Ovary (tissue), 9 donors: ENCODE data around the gene FAM72A. TPM values are rescaled to one million over a fixed set of nuclear protein-coding genes. Genes with fewer than 3 reads are reported as not detected.

Experiments used
- DNase-seq, 5 donors: peaks; one replicate each; pipeline ENCODE4 v3.0.0-alpha.2; 2019 to 2020
- H3K27ac ChIP-seq, 2 donors: fragments of 200-600 bp; one replicate each; pipeline versions ENCODE4 v1.5.1 to v1.8.0; 2019 to 2022
- H3K27me3 ChIP-seq: fragments of 200-600 bp; one replicate; pipeline ENCODE4 v1.8.0; 2022
- H3K36me3 ChIP-seq: fragments of 200-600 bp; sonication (generic); one replicate; pipeline ENCODE4 v1.5.1; 2019
- H3K4me1 ChIP-seq: one replicate; pipeline ENCODE4 v1.8.1; 2013; ENCODE audit warnings: mild to moderate bottlenecking, moderate library complexity; ENCODE audit not compliant: insufficient read depth
- H3K4me3 ChIP-seq: fragments of 200-600 bp; sonication (generic); one replicate; pipeline ENCODE4 v1.5.1; 2017
- H3K9me3 ChIP-seq, 2 donors: fragments of 200-600 bp in 1 of 2; sonication (generic) in 1 of 2; one replicate each; pipeline versions ENCODE4 v1.5.1 to v1.8.1; 2013 to 2019; ENCODE audit warnings: mild to moderate bottlenecking in 1 of 2, moderate library complexity in 1 of 2
- EP300 ChIP-seq: sonication (generic); formaldehyde crosslinking; IDR thresholded peaks from one replicate; pipeline ENCODE4 v1.6.1; 2017; ENCODE audit warnings: antibody characterized with exemption
- POLR2A ChIP-seq: fragments of 450-650 bp; IDR thresholded peaks from one replicate; pipeline ENCODE4 v1.6.1; 2017; ENCODE audit warnings: antibody characterized with exemption, mild to moderate bottlenecking, moderate library complexity
- WGBS, 3 donors: extraction: QIAGEN DNeasy Blood & Tissue Kit in 1 of 3; methylation state at CpG; one replicate each; pipeline versions ENCODE4 v1.1.5 to v1.1.7; 2013 to 2017; 5-methylcytosine and 5-hydroxymethylcytosine counted together
- intact Hi-C, 4 donors: fragments of 100-400 bp; cut with DNase I; formaldehyde crosslinking; loops; one replicate each; pipeline versions ENCODE4 v1.11.0 to v1.15.1; 2022 to 2023
- polyA plus RNA-seq, 2 donors: library from polyadenylated mRNA; stranded (reverse); fragments of 200-250 nt in 1 of 2; fragments of 350-450 nt in 1 of 2; fragmentation: Illumina TruSeq in 1 of 2; extraction: RNeasy Lipid Tissue Mini Kit (QIAGEN cat#74804) in 1 of 2; gene quantifications; one replicate each; pipeline ENCODE4 v1.2.3, GENCODE V29; 2013 to 2014
- total RNA-seq, 7 donors: library from RNA; depleted of rRNA in 2 of 7; stranded (reverse); fragments of >200 nt in 2 of 7; fragmentation: NEBNext Ultra II Directional in 3 of 7; extraction: Animal tissue kit (Norgen Biotek cat#: 25700) in 3 of 7; gene quantifications; one replicate each; pipeline versions ENCODE4 v1.1.0 to v1.2.4, GENCODE V29; 2016 to 2023
- TF ChIP-seq, protein P1 (sequence below), 3 donors: fragments of 450-650 bp in 2 of 3; fragments of 200-600 bp in 1 of 3; IDR thresholded peaks; one replicate each; pipeline versions ENCODE4 v1.5.1 to v1.8.0; 2016 to 2022; ENCODE audit warnings: antibody characterized with exemption in 3 of 3, mild to moderate bottlenecking in 1 of 3
- donor health status: DM: no; HTN: no; CAD: no; lungs with moderate emphysema.
- donor health status: DM: no; HTN: no; CAD: no.
- donor health status: Bipolar disorder and iron deficiency.
- donor health status: DM: yes; HTN: yes; CAD: no.
- donor health status: DM: no; HTN: no; CAD: no.
- donor health status: DM: yes; HTN: yes; CAD: no.

FAM72A gene
- total and polyA plus RNA-seq, 9 donors = 0.68 to 2.7 (median 1.5) TPM

DNA sequence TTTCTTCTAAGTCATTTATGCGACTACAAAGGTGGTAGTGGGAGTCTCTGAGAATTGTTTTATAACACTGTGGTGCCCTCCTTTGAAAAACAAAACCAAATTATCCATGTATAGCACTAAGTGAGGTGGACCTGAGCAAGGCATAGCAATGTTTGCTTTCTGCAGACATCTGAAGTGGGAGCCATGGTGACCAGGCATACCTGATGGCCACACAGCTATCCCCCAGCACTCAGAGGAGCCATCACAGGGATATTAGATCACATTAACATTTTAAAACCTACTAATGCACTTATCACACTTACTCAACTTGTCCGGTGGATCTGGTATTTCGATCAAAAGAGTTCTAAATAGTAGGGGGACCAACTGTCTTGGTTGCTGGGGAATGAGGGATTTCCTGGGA, 60.6 kb downstream of the FAM72A start:
- Histone ChIP-seq H3K4me1 (no peaks in the 10 kb centered on the region), H3K27me3 (no peaks in the 10 kb centered on the region), H3K9me3 (no peaks in the 10 kb centered on the region), H3K27ac (no peak overlapping the region), H3K36me3 (no peaks in the 10 kb centered on the region), H3K4me3 (no peak overlapping the region)
- TF ChIP-seq, protein P1, sequence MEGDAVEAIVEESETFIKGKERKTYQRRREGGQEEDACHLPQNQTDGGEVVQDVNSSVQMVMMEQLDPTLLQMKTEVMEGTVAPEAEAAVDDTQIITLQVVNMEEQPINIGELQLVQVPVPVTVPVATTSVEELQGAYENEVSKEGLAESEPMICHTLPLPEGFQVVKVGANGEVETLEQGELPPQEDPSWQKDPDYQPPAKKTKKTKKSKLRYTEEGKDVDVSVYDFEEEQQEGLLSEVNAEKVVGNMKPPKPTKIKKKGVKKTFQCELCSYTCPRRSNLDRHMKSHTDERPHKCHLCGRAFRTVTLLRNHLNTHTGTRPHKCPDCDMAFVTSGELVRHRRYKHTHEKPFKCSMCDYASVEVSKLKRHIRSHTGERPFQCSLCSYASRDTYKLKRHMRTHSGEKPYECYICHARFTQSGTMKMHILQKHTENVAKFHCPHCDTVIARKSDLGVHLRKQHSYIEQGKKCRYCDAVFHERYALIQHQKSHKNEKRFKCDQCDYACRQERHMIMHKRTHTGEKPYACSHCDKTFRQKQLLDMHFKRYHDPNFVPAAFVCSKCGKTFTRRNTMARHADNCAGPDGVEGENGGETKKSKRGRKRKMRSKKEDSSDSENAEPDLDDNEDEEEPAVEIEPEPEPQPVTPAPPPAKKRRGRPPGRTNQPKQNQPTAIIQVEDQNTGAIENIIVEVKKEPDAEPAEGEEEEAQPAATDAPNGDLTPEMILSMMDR (IDR thresholded peaks at IDR 0.05) = no peak
- no peak for TF ChIP-seq EP300
- TF ChIP-seq POLR2A = no peak
- DNase-seq = no peak
- intact Hi-C loops = no loop called here
- 80 to 90% (median 88%) methylated on average over 3 of the region's 3 CpGs for WGBS, 3 donors

DNA sequence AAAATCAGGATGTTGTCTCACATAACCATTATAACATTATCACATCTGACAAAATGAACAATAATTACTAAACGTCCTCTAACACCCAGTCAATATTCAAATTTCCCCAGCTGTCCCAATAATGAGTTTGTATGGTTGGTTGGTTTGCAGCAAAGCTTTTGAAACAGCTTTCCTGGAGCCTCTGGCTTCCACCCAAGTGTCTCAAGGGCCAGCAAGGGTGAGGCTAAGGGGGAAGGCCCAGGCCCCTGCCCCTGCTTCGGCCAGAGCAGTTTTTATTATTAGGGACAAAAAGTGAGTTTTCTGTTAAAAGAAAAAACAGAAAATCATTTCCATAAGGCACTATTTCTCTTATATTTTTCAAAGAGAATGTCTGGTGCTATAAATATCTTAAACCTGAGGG, 66.4 kb downstream of the FAM72A start:
- 31 to 41% (median 35%) methylated on average over 2 of the region's 2 CpGs for WGBS, 3 donors
- H3K4me1 ChIP-seq = no peaks in the 10 kb centered on the region
- H3K27ac ChIP-seq = no peak overlapping the region
- no peaks in the 10 kb centered on the region for H3K9me3 ChIP-seq
- DNase-seq = no peak
- TF ChIP-seq EP300 (no peak), POLR2A (no peak)
- no peaks in the 10 kb centered on the region for H3K36me3 ChIP-seq
- no peak overlapping the region for H3K4me3 ChIP-seq
- intact Hi-C loops = no loop called here
- no peaks in the 10 kb centered on the region for H3K27me3 ChIP-seq

Other genes with a start within 250 kb of the FAM72A start
- 1 to 10 TPM in 6 of 7 donors, under 1 TPM in 1; 0.12 to 5.2 (median 3.6) TPM for gene RAB7B, start 199.4 kb downstream of the FAM72A start, total RNA-seq
- gene RAB7B, start 199.4 kb downstream of the FAM72A start, polyA plus RNA-seq = 10 to 100 TPM in 1 of 2 donors, 1 to 10 TPM in 1; 3.0 to 11.5 TPM
- 1 to 10 TPM in 1 of 7 donors, under 1 TPM in 3, not detected in 3; 0.13 to 1.1 (median 0.70) TPM for gene CTSE, start 178.9 kb downstream of the FAM72A start, total RNA-seq
- gene CTSE, start 178.9 kb downstream of the FAM72A start, polyA plus RNA-seq = under 1 TPM in 1 of 2 donors, not detected in 1; 0.88 TPM
- 10 to 100 TPM in 1 of 7 donors, 1 to 10 TPM in 3, under 1 TPM in 2, not detected in 1; 0.15 to 13.3 (median 1.8) TPM for gene RHEX, start 149.7 kb downstream of the FAM72A start, total RNA-seq
- gene RHEX, start 149.7 kb downstream of the FAM72A start, polyA plus RNA-seq = 1 to 10 TPM in 1 of 2 donors, under 1 TPM in 1; 0.90 to 2.3 TPM
- gene AVPR1B, start 85.5 kb downstream of the FAM72A start, total RNA-seq = not detected
- not detected for gene AVPR1B, start 85.5 kb downstream of the FAM72A start, polyA plus RNA-seq
- gene SRGAP2, start 702 bp upstream of the FAM72A start, total RNA-seq = 10 to 100 TPM; 38.7 to 67.6 (median 51.9) TPM
- 10 to 100 TPM; 22.9 to 32.3 TPM for gene SRGAP2, start 702 bp upstream of the FAM72A start, polyA plus RNA-seq